ENCODE measurements around the gene UBE2J2.
A peak's percentile ranks its signal among the peaks of the same experiment; 100 is the strongest.

Gene UBE2J2

GRCh38 chr1:1206966-1207531 lies 66.6 kb downstream of the UBE2J2 start:
- DNase-seq, result no peak

GRCh38 chr1:1206376-1206965 lies 67.2 kb downstream of the UBE2J2 start, which contains the start of gene TNFRSF18:
TNFRSF18 (minus strand) TSS chr1:1206592; CDS start chr1:1206571, 21 bp downstream.
- peak; percentile 62 for DNase-seq

DNA sequence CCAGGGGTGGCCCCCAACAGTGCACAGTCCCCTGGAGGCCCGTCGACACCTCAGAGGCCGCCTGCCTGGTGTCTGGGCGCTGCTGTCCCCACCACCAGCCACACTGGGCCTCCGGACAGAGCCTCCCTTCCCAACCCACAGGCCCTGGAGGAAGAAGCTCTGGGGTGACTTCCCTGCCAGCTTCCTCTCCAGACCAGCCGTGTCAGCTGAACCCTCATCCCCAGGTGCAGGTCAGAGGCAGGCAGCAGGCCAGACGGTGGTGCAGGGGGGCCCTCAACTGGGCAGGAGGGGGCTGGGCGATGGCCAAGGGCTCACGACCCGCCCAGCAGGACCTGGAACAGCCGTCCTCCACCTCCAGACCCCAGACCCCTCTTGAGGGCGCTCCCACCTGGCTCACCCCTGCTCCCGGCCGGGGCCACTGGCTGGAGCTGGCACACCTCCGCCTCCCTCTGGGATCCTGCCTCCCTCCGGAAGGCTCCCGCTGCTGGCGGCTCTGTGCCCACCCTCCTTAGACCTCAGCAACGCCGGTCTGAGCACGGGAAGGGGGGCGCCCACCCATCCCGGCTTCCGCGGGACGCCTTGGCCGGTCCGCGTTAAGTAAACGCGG lies 67.8 kb downstream of the UBE2J2 start:
- no peak for DNase-seq

DNA sequence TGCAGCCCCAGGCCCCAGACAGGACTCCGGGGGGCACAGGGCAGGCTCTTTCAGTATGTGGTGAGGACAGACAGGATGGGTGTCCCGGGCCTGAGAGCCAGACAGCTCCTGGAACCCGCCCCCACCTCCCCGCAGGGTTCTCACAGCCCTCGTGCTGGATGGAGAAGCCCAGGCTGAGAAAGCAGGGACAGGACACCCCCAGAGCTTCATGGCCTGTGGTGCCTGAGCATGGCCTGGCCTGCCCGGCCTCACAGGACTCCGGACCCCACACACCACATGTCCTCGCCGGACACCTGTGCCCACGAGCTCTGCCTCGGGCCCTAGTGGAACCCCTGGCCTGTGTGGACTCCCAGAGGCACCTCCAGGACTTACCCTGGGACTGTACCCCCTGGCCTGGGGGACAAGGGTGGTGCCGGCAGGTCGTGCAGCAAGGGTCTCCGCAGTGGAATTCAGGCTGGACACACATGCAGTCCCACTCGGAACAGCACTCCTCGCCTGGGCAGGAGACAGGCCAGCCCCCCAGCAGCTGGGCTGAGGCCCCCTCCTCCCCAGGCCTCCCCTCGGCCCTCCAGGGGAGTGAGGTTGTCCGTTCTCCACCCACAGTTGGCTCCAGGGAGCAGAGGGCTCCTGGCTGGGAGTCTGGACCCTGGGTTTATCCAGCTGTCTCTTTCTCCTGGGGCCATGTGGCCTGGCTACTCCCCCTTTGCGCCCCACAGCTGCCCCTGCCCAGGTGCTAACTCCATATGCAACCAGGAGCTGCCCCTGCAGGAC lies 68.5 kb downstream of the UBE2J2 start:
- no peak for DNase-seq

DNA sequence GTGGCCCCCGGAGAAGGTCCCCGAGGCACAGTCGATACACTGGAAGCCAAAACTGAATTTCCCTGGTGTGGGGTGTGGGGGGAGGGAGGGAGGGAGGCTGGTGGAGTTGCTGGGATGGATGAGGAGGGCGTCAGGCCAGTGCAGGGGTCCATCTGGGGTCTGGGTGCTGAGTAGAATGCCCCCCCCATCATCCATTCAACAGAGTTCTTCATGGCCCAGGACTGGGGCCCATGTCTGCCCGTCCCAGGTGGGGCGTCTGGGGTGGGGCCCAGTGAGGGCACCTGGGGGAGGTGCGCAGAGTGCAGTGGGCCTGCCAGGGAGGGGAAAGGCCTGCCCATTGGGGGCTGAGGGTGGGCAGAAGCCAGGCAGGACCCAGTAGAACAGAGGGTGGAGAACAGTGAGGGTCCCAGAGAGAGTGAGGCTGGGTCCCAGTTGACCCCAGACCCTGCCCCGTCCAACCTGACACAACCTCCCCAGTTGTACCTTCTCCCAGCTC lies 69.2 kb downstream of the UBE2J2 start:
- DNase-seq, result no peak
